NCI-H146 treated with DMSO at 0.1 percent for 48 hours (cell line): ENCODE results near the gene PHEX.

Experiments
- DNase-seq: peaks from one replicate; lab custom pipeline; 2025; ENCODE audit not compliant: unreplicated experiment; lab: John Stamatoyannopoulos, UW

Gene PHEX

GRCh38 chrX:22040184-22040583, 8.1 kb downstream of the PHEX start:
- DNase-seq = no peak

DNA sequence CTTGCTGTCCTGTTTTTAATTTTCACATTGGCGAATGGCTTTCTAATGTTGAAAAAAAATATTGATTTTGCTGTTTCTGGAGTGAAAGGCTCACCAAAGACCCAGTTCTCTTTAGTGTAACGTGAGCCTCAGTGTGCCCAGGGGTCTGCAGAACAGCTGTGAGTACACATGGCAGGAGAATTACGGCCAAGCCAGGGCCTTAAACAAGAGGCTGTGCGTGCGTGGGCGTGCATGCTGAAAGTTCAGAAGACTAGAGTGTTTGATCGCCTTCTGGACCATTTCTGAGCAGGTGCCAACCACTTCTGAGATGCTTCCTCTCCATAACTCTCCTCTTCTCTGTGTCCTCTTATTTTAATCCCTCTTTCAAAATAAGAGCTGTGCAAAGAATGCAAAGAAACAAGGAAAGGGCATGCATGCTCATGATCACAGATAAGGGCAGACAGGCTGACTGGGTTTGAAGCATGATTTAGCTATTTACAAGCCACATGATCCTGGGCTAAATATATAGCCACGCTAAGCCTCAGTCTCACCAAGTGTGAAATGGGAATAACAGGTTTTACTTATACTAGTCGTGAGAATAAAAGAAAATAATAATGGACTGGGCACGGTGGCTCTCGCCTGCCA, 9.9 kb downstream of the PHEX start:
- peak; percentile 18 for DNase-seq

- DNase-seq = no peak
These were observed 11.7 kb downstream of the PHEX start for GRCh38 chrX:22043872-22044271.

DNA sequence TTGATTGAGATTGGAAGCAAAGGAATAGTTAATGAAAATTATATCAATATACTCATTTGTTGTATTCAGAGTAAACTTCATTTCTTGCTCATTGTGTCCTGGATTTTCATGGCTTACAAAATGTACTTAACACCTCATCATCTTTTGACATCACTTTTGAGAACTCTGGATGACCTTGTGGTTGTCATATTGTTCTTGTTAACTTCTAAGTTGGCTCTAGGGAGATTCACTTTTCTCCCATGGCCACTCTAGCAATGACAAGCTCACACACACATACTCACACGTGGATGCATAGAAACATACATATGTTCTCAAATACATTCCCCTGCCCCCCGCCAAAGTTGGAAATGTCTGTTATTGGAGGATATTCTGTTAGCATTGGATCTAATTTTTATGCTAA, 15.3 kb downstream of the PHEX start:
- no peak for DNase-seq

- DNase-seq = no peak
These were observed 21.4 kb downstream of the PHEX start for GRCh38 chrX:22053481-22053880.

- no peak for DNase-seq
These were observed 24.1 kb downstream of the PHEX start for GRCh38 chrX:22056235-22056634.

DNA sequence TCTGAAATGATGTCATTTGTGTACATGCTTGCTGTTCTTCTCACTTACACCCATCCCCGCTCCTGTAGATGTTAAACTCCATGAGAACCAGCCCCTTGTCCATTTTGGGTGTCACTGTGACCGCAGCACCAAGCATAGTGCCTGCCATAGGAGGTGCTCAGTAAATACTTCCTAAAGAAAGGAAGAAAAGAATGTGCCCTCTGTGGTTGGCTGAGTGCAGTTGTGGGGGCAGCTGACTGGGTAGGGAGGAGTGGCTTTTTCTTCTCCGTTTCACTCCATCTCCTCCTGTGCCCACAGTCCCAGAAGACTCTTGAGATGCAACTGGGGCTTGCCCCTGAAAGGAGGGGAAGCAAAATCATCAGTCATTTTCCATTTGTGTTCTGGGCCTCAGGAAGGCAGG, 25.5 kb downstream of the PHEX start:
- DNase-seq = no peak

DNA sequence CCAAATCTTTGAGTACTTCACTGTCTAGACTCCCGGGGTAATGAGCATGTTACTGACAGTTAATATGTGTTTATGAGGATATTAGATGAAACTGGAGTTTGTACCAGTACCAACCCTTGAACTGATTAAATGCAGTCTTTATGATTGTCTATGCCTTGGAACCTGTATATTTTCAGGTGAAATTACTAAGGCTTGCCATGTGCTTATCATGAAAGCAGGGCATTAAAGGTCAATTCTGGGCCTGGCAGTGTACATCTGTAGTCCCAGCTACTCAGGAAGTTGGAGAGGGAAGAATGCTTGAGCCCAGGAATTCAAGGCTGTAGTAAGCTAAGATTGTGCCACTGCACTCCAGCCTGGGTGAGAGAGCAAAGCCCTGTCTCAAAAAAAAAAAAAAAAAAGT, 27.6 kb downstream of the PHEX start:
- no peak for DNase-seq

GRCh38 chrX:22060415-22061280, 28.5 kb downstream of the PHEX start:
- DNase-seq = no peak

GRCh38 chrX:22063284-22063683, 31.2 kb downstream of the PHEX start:
- DNase-seq = no peak

DNA sequence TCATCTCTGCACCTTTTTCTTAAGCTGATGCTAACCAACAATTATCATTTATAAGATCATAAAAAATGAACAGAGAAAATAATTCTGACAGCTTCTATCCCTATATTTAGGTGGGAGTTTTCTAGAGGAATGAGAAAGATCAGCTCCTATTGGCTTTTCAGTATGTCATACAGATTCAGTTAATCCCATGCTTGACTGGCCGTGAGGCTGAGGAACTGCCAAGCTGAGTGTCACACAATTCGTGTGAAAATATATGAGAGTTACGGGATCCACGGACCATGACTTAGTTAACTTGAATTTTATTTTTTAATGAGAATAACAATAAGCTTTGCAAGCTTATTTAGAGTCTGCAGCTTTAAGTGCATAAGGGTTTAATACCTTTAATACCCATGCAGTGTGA, 37.5 kb downstream of the PHEX start:
- DNase-seq = no peak

GRCh38 chrX:22073928-22074327, 41.8 kb downstream of the PHEX start:
- DNase-seq = no peak

DNA sequence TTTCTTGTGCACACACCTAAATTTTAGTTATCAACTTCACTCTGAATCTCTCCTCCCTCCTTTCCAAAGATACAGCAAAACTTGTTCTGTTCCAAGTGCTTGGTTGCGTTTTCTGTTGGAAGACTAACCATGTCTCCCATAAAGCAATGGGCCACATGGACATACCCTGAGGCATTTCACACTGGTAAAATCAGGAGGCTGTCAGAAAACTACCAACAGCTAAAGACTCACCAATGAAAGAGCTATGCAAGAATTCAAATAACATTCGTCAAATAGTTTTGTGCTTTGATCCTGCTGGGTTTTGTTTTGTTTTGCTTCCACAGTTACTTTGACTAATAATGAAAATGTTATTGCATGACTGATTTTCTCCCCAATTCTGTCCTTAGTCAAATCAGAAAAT, 46.0 kb downstream of the PHEX start:
- DNase-seq = no peak

GRCh38 chrX:22081475-22082092, 49.5 kb downstream of the PHEX start:
- DNase-seq = peak; percentile 11

GRCh38 chrX:22086003-22086402, 53.9 kb downstream of the PHEX start:
- no peak for DNase-seq

DNA sequence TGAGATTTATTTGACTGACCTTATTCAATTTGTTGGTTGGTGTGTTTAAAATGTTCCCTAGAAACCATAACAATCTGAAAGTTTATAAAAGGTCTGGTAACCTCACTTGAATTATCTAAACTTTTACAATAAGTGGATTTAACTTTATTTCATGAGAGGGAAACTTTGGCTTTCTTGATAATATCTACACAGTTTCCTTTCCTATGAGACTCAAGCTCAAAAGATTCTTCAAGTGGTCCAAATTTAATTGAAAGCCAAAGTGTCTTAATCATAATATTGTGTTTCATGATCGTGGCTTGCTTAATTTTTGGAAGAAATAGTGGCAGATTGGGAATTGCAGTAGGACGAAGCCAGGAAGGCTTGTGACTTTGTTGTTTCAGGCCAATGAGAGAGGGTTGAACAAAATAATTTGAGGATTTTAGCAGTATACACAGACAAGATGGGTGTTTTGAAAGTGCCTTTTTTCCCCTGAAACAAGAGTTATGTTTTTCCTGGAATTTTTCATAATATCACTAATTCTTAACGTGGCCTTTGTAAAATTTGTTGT, 55.0 kb downstream of the PHEX start:
- DNase-seq = no peak

DNA sequence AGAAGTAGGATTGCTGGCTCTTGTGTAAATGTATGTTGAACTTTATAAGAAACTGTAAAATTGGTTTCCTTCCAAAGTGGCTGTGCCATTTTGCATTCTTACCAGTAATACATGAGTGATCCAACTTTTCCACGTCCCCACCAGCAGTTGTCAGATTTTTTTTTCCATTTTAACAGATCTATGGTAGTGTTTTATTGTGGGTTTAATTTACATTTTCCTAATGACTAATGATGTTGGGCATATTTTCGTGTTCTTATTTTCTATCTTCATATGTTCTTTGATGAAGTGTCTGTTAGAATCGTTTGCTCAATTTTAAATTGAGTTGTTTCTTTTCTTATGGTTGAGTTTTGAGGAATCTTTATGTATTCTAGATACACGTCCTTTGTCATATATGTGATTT, 56.2 kb downstream of the PHEX start:
- no peak for DNase-seq

- DNase-seq = no peak
These were observed 58.1 kb downstream of the PHEX start for GRCh38 chrX:22090181-22090580.

DNA sequence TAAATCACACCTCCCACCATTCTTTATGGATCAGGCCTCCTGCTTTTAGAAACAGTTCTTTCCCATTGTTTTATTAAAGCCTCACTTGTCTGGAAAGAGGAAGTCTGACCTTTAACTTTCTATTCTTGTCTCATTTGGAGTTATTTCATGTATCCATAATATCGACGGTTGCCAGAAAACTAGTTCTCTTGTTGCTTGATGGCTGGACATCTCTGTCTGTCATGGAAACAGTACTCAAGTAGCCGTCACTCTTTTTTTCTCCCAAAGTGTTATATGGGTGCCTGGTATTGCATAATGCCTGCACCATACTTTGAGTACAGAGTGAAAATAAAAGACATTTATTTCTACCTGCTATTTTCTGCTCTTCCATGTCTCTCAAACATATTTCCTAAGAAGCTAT, 61.4 kb downstream of the PHEX start:
- DNase-seq = no peak

DNA sequence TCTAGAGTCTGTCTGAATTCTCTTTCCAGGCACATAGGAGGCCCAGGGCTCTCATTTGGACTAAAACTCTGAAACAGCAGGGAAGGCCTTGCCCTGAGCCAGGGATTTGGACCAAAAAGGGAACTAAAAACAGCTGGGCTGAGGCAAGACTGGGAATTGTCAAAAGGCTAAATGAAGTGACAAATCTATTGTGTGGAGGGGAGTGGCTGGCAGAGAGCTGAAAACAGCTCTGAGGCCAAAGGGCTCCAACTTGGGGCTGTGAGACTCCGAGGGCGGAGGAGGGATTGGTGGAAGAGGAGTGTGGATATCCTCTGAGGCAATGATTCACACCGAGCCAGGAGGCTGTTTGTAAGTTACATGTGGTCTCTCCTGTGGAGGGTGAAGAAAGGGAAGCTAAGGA, 63.2 kb downstream of the PHEX start:
- no peak for DNase-seq

DNA sequence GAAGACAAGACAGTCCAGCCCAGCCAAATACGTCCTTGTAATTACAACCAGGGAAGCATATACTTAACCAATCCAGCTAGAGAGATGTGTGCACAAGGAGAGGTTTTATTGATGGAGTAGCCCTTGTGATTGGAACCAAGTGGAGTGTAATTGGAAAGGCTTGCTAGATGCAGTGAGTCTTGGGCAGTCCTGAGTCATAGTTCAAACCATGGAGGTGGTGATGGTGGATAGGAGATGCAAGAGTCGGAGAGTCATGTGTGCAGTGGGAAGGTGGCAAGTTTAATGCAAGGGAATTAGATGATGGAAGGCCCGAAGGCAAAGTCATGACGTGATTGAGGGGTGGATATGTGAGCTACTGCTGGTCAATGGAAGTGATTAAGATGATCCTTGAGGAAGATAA, 63.7 kb downstream of the PHEX start:
- DNase-seq = no peak
